Cardiac muscle cell (in vitro differentiated cells and primary cell): Measurements from ENCODE around the gene RUNX3. TPM values are rescaled to one million over a fixed set of nuclear protein-coding genes. Genes with fewer than 3 reads are reported as not detected.
A peak's percentile ranks its signal among the peaks of the same experiment; 100 is the strongest.

Experiments used
- DNase-seq, 2 donors: peaks; one replicate each; pipeline versions ENCODE4 v3.0.0 to v3.0.0-alpha.2; 2010 to 2017; ENCODE audit warnings: low read depth in 1 of 2, low spot score in 1 of 2
- H3K27ac ChIP-seq: fragments of 200-600 bp; sonication (generic); 2 replicates; pipeline ENCODE4 v1.5.1; 2016
- H3K27me3 ChIP-seq: fragments of 200-600 bp; sonication (generic); 2 replicates; pipeline ENCODE4 v1.6.0; 2016; ENCODE audit warnings: control low read depth
- H3K36me3 ChIP-seq: fragments of 200-600 bp; sonication (generic); 2 replicates; pipeline ENCODE4 v1.5.1; 2016; ENCODE audit warnings: control low read depth
- H3K4me1 ChIP-seq: fragments of 200-600 bp; sonication (generic); 2 replicates; pipeline ENCODE4 v1.8.1; 2017; ENCODE audit warnings: low read depth, mild to moderate bottlenecking, mixed run types
- H3K4me3 ChIP-seq: fragments of 200-600 bp; sonication (generic); 2 replicates; pipeline ENCODE4 v1.5.1; 2016; ENCODE audit warnings: mild to moderate bottlenecking
- H3K9me3 ChIP-seq: fragments of 200-600 bp; sonication (generic); 2 replicates; pipeline ENCODE4 v1.5.1; 2017; ENCODE audit warnings: low read depth, mild to moderate bottlenecking, control low read depth
- CTCF ChIP-seq: IDR thresholded peaks from 2 replicates; pipeline ENCODE4 v1.5.1; 2012; ENCODE audit warnings: low read depth, mild to moderate bottlenecking, low read length
- polyA plus RNA-seq: library from polyadenylated mRNA; unstranded; fragments of >200 nt; fragmentation: Nextera tagmentation; extraction: Ambion mirVana; gene quantifications from 2 replicates; pipeline ENCODE4 v1.2.1, GENCODE V29; 2016
- total RNA-seq: library from RNA; depleted of rRNA; stranded (reverse); fragments of >200 nt; gene quantifications from 2 replicates; pipeline ENCODE4 v1.2.3, GENCODE V29; 2016

Gene RUNX3
- total and polyA plus RNA-seq, 2 experiments from 2014 or later, result not detected

DNA sequence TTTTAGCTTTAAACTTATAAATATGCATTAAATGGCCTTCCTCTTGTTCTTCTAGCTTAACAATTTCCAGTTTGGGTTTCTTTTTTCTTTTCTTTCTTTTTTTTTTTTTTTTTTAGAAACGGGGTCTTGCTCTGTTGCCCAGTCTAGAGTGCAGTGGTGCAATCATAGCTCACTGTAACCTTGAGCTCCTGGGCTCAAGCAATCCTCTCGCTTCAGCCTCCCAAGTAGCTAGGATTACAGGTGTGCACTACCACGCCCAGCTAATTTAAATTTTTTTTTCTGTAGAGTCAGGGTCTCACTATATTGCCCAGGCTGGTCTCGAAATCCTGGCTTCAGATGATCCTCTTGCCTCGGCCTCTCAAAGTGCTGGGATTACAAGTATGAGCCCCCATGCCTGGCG, 37.9 kb upstream of the RUNX3 start:
- Histone ChIP-seq H3K27me3 (no peaks in the 10 kb centered on the region), H3K4me3 (no peak overlapping the region), H3K36me3 (no peaks in the 10 kb centered on the region), H3K4me1 (no peaks in the 10 kb centered on the region), H3K9me3 (no peaks in the 10 kb centered on the region), H3K27ac (no peak overlapping the region)
- no peak for TF ChIP-seq CTCF
- DNase-seq, result no peak

GRCh38 chr1:24967555-24967954, 37.5 kb upstream of the RUNX3 start:
- no peak overlapping the region for H3K4me3 ChIP-seq
- no peaks in the 10 kb centered on the region for H3K27me3 ChIP-seq
- TF ChIP-seq CTCF, result no peak
- H3K36me3 ChIP-seq, result no peaks in the 10 kb centered on the region
- DNase-seq, result no peak
- H3K27ac ChIP-seq, result no peak overlapping the region
- no peaks in the 10 kb centered on the region for H3K9me3 ChIP-seq
- H3K4me1 ChIP-seq, result no peaks in the 10 kb centered on the region

GRCh38 chr1:24966724-24967346, 36.8 kb upstream of the RUNX3 start:
- Histone ChIP-seq H3K27me3 (no peaks in the 10 kb centered on the region), H3K4me1 (no peaks in the 10 kb centered on the region), H3K27ac (no peak overlapping the region), H3K9me3 (no peaks in the 10 kb centered on the region), H3K4me3 (no peak overlapping the region), H3K36me3 (no peaks in the 10 kb centered on the region)
- DNase-seq, result peak in 1 of 2 donors; percentile 81
- TF ChIP-seq CTCF, result no peak

DNA sequence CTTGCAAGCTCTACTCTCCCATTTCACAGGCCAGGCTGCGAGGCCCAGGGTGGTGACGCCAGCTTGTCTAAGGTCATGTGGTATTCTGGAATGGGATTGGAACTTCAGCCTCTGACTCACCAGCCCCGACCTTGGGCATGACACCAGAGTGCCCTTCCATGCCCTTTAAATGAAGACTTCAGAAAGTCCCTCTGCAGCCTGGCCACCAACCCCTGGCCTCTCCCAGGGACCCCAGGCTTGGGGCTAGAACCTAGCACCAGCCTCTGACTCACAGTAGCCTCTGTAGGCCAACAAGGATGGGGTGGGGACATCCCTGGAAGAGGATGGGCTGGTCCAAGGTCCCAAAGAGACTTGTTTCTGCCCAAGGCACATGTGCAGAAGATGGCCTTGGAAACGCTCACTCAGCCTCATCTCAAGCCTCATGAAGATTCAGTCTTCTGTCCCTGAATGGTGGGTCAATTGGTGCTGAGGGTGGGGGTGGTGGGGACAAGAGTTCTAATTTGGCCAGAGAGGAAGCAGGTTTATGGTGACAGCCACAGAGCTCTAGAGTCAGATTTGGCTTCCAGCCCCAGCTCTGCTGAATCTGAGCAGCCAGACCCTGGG, 36.1 kb upstream of the RUNX3 start:
- no peaks in the 10 kb centered on the region for H3K27me3 ChIP-seq
- no peak overlapping the region for H3K27ac ChIP-seq
- no peak for TF ChIP-seq CTCF
- H3K9me3 ChIP-seq, result no peaks in the 10 kb centered on the region
- H3K4me3 ChIP-seq, result no peak overlapping the region
- no peaks in the 10 kb centered on the region for H3K4me1 ChIP-seq
- no peak for DNase-seq
- no peaks in the 10 kb centered on the region for H3K36me3 ChIP-seq

GRCh38 chr1:24965571-24965930, 35.5 kb upstream of the RUNX3 start:
- Histone ChIP-seq H3K27me3 (no peaks in the 10 kb centered on the region), H3K4me1 (no peaks in the 10 kb centered on the region), H3K27ac (no peak overlapping the region), H3K4me3 (no peak overlapping the region), H3K36me3 (no peaks in the 10 kb centered on the region), H3K9me3 (no peaks in the 10 kb centered on the region)
- no peak for TF ChIP-seq CTCF
- DNase-seq, result no peak
